Mucosa of rectum (tissue), 2 donors: Measurements from ENCODE around the gene PTPN18.
"Not testable (repeated sequence)": the region's sequence is repeated elsewhere in the genome, so short reads cannot be mapped to it uniquely, and the experiment has no call there.

Experiments used
- H3K27ac ChIP-seq, 2 donors: one replicate each; pipeline ENCODE4 v1.7.0; 2013; ENCODE audit warnings: inconsistent platforms in 2 of 2, low read depth in 2 of 2, low read length in 2 of 2
- H3K27me3 ChIP-seq, 2 donors: one replicate each; pipeline ENCODE4 v1.7.0; 2013; ENCODE audit warnings: low read length in 2 of 2; ENCODE audit not compliant: control insufficient read depth in 2 of 2, insufficient read depth in 2 of 2
- H3K36me3 ChIP-seq, 2 donors: one replicate each; pipeline ENCODE4 v1.7.0; 2013; ENCODE audit warnings: low read length in 2 of 2; ENCODE audit not compliant: control insufficient read depth in 2 of 2, insufficient read depth in 2 of 2
- H3K4me1 ChIP-seq, 2 donors: one replicate each; pipeline ENCODE4 v1.7.0; 2013; ENCODE audit warnings: low read length in 2 of 2, mild to moderate bottlenecking in 1 of 2; ENCODE audit not compliant: control insufficient read depth in 2 of 2, insufficient read depth in 2 of 2
- H3K4me3 ChIP-seq, 2 donors: one replicate each; pipeline ENCODE4 v1.7.0; 2013; ENCODE audit warnings: low read length in 2 of 2
- H3K9ac ChIP-seq, 2 donors: one replicate each; pipeline ENCODE4 v1.7.0; 2013; ENCODE audit warnings: low read length in 2 of 2, low read depth in 1 of 2, mild to moderate bottlenecking in 1 of 2
- H3K9me3 ChIP-seq, 2 donors: one replicate each; pipeline ENCODE4 v1.7.0; 2013; ENCODE audit warnings: low read length in 2 of 2; ENCODE audit not compliant: control insufficient read depth in 2 of 2
- donor health status: healthy.
- donor health status: Normal muscosa, but diverticular disease.

PTPN18 gene

GRCh38 chr2:130389783-130390182 is 33.9 kb downstream of the PTPN18 start:
- H3K27me3 ChIP-seq: no peaks in the 10 kb centered on the region
- no peaks in the 10 kb centered on the region for H3K36me3 ChIP-seq
- H3K27ac ChIP-seq: peak overlapping the region; percentile 96 to 97
- H3K9ac ChIP-seq: no peak overlapping the region
- no peak overlapping the region for H3K4me3 ChIP-seq
- H3K9me3 ChIP-seq: no peaks in the 10 kb centered on the region
- peaks cover 7 to 12% of the 10 kb centered on the region in 2 donors for H3K4me1 ChIP-seq

- no peaks in the 10 kb centered on the region for H3K27me3 ChIP-seq
- H3K4me1 ChIP-seq: peaks cover 7 to 12% of the 10 kb centered on the region in 2 donors
- H3K4me3 ChIP-seq: peak overlapping the region; percentile 83 to 85
- peak overlapping the region; percentile 96 to 97 for H3K27ac ChIP-seq
- H3K9me3 ChIP-seq: no peaks in the 10 kb centered on the region
- no peaks in the 10 kb centered on the region for H3K36me3 ChIP-seq
- peak overlapping the region; percentile 80 to 83 for H3K9ac ChIP-seq
These were observed 34.7 kb downstream of the PTPN18 start for GRCh38 chr2:130390460-130391057.

- no peaks in the 10 kb centered on the region for H3K9me3 ChIP-seq
- no peaks in the 10 kb centered on the region for H3K36me3 ChIP-seq
- H3K27me3 ChIP-seq: no peaks in the 10 kb centered on the region
- peak overlapping the region; percentile 96 to 97 for H3K27ac ChIP-seq
- H3K4me3 ChIP-seq: peak overlapping the region; percentile 83 to 85
- H3K9ac ChIP-seq: peak overlapping the region; percentile 80 to 83
- H3K4me1 ChIP-seq: peaks cover 7 to 12% of the 10 kb centered on the region in 2 donors
These were observed 35.4 kb downstream of the PTPN18 start for GRCh38 chr2:130391058-130391871.

GRCh38 chr2:130391872-130392670 is 36.2 kb downstream of the PTPN18 start:
- Histone ChIP-seq H3K9ac (peak overlapping the region; percentile 14 to 83), H3K4me3 (peak overlapping the region; percentile 83 to 85), H3K9me3 (no peaks in the 10 kb centered on the region), H3K4me1 (peaks cover 7 to 12% of the 10 kb centered on the region in 2 donors), H3K27me3 (no peaks in the 10 kb centered on the region), H3K27ac (peak overlapping the region; percentile 96 to 97), H3K36me3 (no peaks in the 10 kb centered on the region)

- no peak overlapping the region for H3K27ac ChIP-seq
- H3K9me3 ChIP-seq: no peaks in the 10 kb centered on the region
- H3K27me3 ChIP-seq: no peaks in the 10 kb centered on the region
- H3K4me1 ChIP-seq: peaks cover 7 to 12% of the 10 kb centered on the region in 2 donors
- no peak overlapping the region for H3K9ac ChIP-seq
- no peak overlapping the region for H3K4me3 ChIP-seq
- H3K36me3 ChIP-seq: no peaks in the 10 kb centered on the region
These were observed 37.6 kb downstream of the PTPN18 start for GRCh38 chr2:130393318-130393910.

- not testable (repeated sequence) for H3K4me3 ChIP-seq, H3K27ac ChIP-seq, H3K27me3 ChIP-seq, H3K4me1 ChIP-seq, H3K9ac ChIP-seq, H3K9me3 ChIP-seq, H3K36me3 ChIP-seq
These were observed 50.4 kb downstream of the PTPN18 start for GRCh38 chr2:130406280-130406679.

- H3K9ac ChIP-seq, H3K9me3 ChIP-seq, H3K4me1 ChIP-seq, H3K27me3 ChIP-seq, H3K36me3 ChIP-seq, H3K27ac ChIP-seq, H3K4me3 ChIP-seq: not testable (repeated sequence)
These were observed 60.8 kb downstream of the PTPN18 start for GRCh38 chr2:130416693-130417092.

- H3K36me3 ChIP-seq, H3K9ac ChIP-seq, H3K27me3 ChIP-seq, H3K4me1 ChIP-seq, H3K9me3 ChIP-seq, H3K4me3 ChIP-seq, H3K27ac ChIP-seq: not testable (repeated sequence)
These were observed 63.0 kb downstream of the PTPN18 start for GRCh38 chr2:130418845-130419244.
